ENCODE measurements around the gene ZNF79. TPM values are rescaled to one million over a fixed set of nuclear protein-coding genes. Genes with fewer than 3 reads are reported as not detected.

Gene ZNF79
- total and polyA plus RNA-seq, 2 of the 8 experiments (the other 6 are each of a cell fraction or from before 2014, with no cell fraction given) = 2.4 to 7.4 TPM

GRCh38 chr9:127384016-127384730 lies 40.0 kb upstream of the ZNF79 start:
- no peaks in the 10 kb centered on the region for H3K23me2 ChIP-seq (ENCODE audit: low read depth, low read length)
- no peaks in the 10 kb centered on the region; a peak in 1 of 7 replicates for H3K27me3 ChIP-seq (replicated peaks in 1 of 4; ENCODE audit: control insufficient read depth in 3 of 4, extremely low read depth in 1 of 4, insufficient read depth in 3 of 4, low read length in 3 of 4)
- H3K9me3 ChIP-seq (ENCODE audit: insufficient read depth in 2 of 2, low read depth in 1 of 2, low read length in 1 of 2) = no peaks in the 10 kb centered on the region
- H2BK12ac ChIP-seq (ENCODE audit: low read depth, low read length) = no peak overlapping the region
- H3K56ac ChIP-seq (replicated peaks; ENCODE audit: insufficient read length, low read depth, low read length) = no peak overlapping the region
- H3K4me3 ChIP-seq (ENCODE audit: extremely low read depth in 1 of 4, insufficient read depth in 2 of 4, low read depth in 3 of 4, low read length in 4 of 4) = no peak overlapping the region
- WGBS, 2 experiments (ENCODE audit: extremely low coverage in 1 of 2, insufficient coverage in 1 of 2, insufficient read length in 1 of 2, insufficient replicate concordance in 2 of 2, low coverage in 1 of 2, low lambda C conversion rate in 2 of 2, missing lambda C conversion rate in 1 of 2) = 93% methylated on average over 11 of the region's 11 CpGs; no CpG with 5 or more reads in 1 of the 2 experiments
- H3K4me2 ChIP-seq (ENCODE audit: insufficient read depth in 1 of 2, low read depth in 2 of 2, low read length in 2 of 2) = no peak overlapping the region
- POLR2A ChIA-PET (ENCODE audit: partially characterized antibody) = interaction anchor here (1.7 kb wide), 1 partner anchor 66 kb away, joined by 8 read pairs; the partner anchor contains the start of genes LRSAM1 and RPL12
- H3K79me1 ChIP-seq (ENCODE audit: low read depth, low read length) = no peaks in the 10 kb centered on the region
- H2BK5ac ChIP-seq (ENCODE audit: low read depth, low read length) = 0 out of 2 replicates have a peak overlapping the region, but pooled peaks have one; percentile 7
- no peak overlapping the region for H3K27ac ChIP-seq (ENCODE audit: low read depth, low read length)
- no peaks in the 10 kb centered on the region for H3K79me2 ChIP-seq (ENCODE audit: control insufficient read depth in 1 of 2, insufficient read depth in 2 of 2, low read length in 2 of 2)
- CTCF ChIA-PET (ENCODE audit: partially characterized antibody) = interaction anchor here (0.6 to 2.3 kb wide), 4 partner anchors 10 to 459 kb away, joined by 3 to 9 read pairs (median 6); no protein-coding TSS in a partner anchor
- H4K8ac ChIP-seq (ENCODE audit: extremely low read depth, insufficient read depth, low read length) = no peak overlapping the region
- no peak overlapping the region for H3K9ac ChIP-seq (replicated peaks in 1 of 4; ENCODE audit: extremely low read depth in 1 of 4, low read depth in 3 of 4, low read length in 3 of 4)
- no peak overlapping the region for H4K91ac ChIP-seq (replicated peaks; ENCODE audit: insufficient read length, low read length)
- FAIRE-seq (no peak), DNase-seq (ENCODE audit: low read depth in 1 of 2, low spot score in 2 of 2) (no peak)
- H3K23ac ChIP-seq (ENCODE audit: insufficient read length) = no peak overlapping the region
- H3K4me1 ChIP-seq (replicated peaks in 1 of 4; ENCODE audit: control insufficient read depth in 3 of 4, insufficient read depth in 4 of 4, low read length in 3 of 4) = peaks cover 0 to 2% (median 0%) of the 10 kb centered on the region in 4 experiments; a peak in 1 of 7 replicates
- H4K20me1 ChIP-seq (replicated peaks in 1 of 2; ENCODE audit: control insufficient read depth in 1 of 2, insufficient read depth in 2 of 2, low read length in 2 of 2) = no peaks in the 10 kb centered on the region
- H2AK5ac ChIP-seq (ENCODE audit: low read depth, low read length) = no peak overlapping the region
- no peaks in the 10 kb centered on the region for H3K36me3 ChIP-seq (ENCODE audit: control insufficient read depth in 2 of 4, insufficient read depth in 4 of 4, low read length in 3 of 4)
- H4K5ac ChIP-seq (ENCODE audit: insufficient read length, low read depth, low read length) = no peak overlapping the region
- no peak overlapping the region for H3K18ac ChIP-seq (ENCODE audit: extremely low read depth, low read length)
- no peak overlapping the region for H3K4ac ChIP-seq (replicated peaks; ENCODE audit: insufficient read length, low read depth, low read length)
- no peak overlapping the region; the same call in 1 of the 2 replicates for H2BK15ac ChIP-seq (ENCODE audit: low read length)
- no peak overlapping the region for H2BK120ac ChIP-seq (replicated peaks; ENCODE audit: low read depth, low read length)
- no peak overlapping the region for H2AFZ ChIP-seq (ENCODE audit: low read length)
- no peak overlapping the region for H2BK20ac ChIP-seq (ENCODE audit: low read length)
- H3K14ac ChIP-seq (ENCODE audit: insufficient read length) = no peak overlapping the region
- no peak for TF ChIP-seq MAFK (IDR thresholded peaks at IDR 0.05; ENCODE audit: low read depth, low read length)
- no peak for TF ChIP-seq CHD1 (IDR thresholded peaks at IDR 0.05; ENCODE audit: low read depth, low read length)
- TF ChIP-seq KDM5A (IDR thresholded peaks at IDR 0.05; ENCODE audit: low read length) = no peak
- TF ChIP-seq HDAC2 (IDR thresholded peaks at IDR 0.05; ENCODE audit: borderline replicate concordance in 1 of 2, low read depth in 2 of 2, low read length in 2 of 2) = no peak
- no peak for TF ChIP-seq RBBP5 (IDR thresholded peaks at IDR 0.05; ENCODE audit: borderline replicate concordance, low read depth, low read length)
- TF ChIP-seq TEAD4 (IDR thresholded peaks at IDR 0.05; ENCODE audit: low read depth, low read length) = no peak
- no peak for TF ChIP-seq POLR2AphosphoS5 (IDR thresholded peaks at IDR 0.05; ENCODE audit: low read depth, low read length)
- TF ChIP-seq SIRT6 (IDR thresholded peaks at IDR 0.05; ENCODE audit: low read length) = no peak

Data from H1 (cell line).